Astrocyte (in vitro differentiated cells and primary cell): ENCODE results near the gene ETV6. TPM values are rescaled to one million over a fixed set of nuclear protein-coding genes. Genes with fewer than 3 reads are reported as not detected.

Experiments
- DNase-seq: peaks from one replicate; pipeline ENCODE4 v3.0.0-alpha.2; 2010; ENCODE audit warnings: low read depth
- FAIRE-seq: peaks from 2 replicates; lab custom pipeline; 2011; peaks lifted over from hg19 to GRCh38; lab: Jason Lieb, UNC
- H2AFZ ChIP-seq: 2 replicates; pipeline ENCODE4 v1.6.0; 2012; ENCODE audit warnings: low read depth, low read length, inconsistent platforms
- H3K27ac ChIP-seq: 2 replicates; pipeline ENCODE4 v1.5.1; 2011; ENCODE audit warnings: low read depth, low read length, inconsistent platforms
- H3K27me3 ChIP-seq: 2 replicates; pipeline ENCODE4 v1.6.0; 2011; ENCODE audit warnings: low read length, inconsistent platforms; ENCODE audit not compliant: insufficient read depth
- H3K36me3 ChIP-seq: 2 replicates; pipeline ENCODE4 v1.5.1; 2011; ENCODE audit warnings: low read length, inconsistent platforms; ENCODE audit not compliant: insufficient read depth
- H3K4me1 ChIP-seq: 2 replicates; pipeline ENCODE4 v1.5.1; 2011; ENCODE audit warnings: low read length, inconsistent platforms; ENCODE audit not compliant: insufficient read depth
- H3K4me2 ChIP-seq: 2 replicates; pipeline ENCODE4 v1.6.0; 2012; ENCODE audit warnings: low read length, inconsistent platforms
- H3K4me3 ChIP-seq: 2 replicates; pipeline ENCODE4 v1.5.1; 2011; ENCODE audit warnings: low read depth, mild to moderate bottlenecking, low read length, inconsistent platforms; ENCODE audit not compliant: insufficient read depth
- H3K79me2 ChIP-seq: 2 replicates; pipeline ENCODE4 v1.6.0; 2012; ENCODE audit warnings: mild to moderate bottlenecking, low read length, inconsistent platforms; ENCODE audit not compliant: insufficient read depth
- H3K9ac ChIP-seq: 2 replicates; pipeline ENCODE4 v1.6.0; 2012; ENCODE audit warnings: mild to moderate bottlenecking, low read length, inconsistent platforms
- H3K9me3 ChIP-seq: 2 replicates; pipeline ENCODE4 v1.5.1; 2012; ENCODE audit warnings: low read depth, mild to moderate bottlenecking, low read length, inconsistent platforms; ENCODE audit not compliant: insufficient read depth
- H4K20me1 ChIP-seq: 2 replicates; pipeline ENCODE4 v1.6.0; 2012; ENCODE audit warnings: low read length, inconsistent platforms; ENCODE audit not compliant: insufficient read depth
- H3K27ac Mint-ChIP-seq: one replicate; pipeline ENCODE4 v1.8.0; 2021; ENCODE audit warnings: mild to moderate bottlenecking, mixed read lengths; ENCODE audit not compliant: unreplicated experiment
- H3K27me3 Mint-ChIP-seq: one replicate; pipeline ENCODE4 v1.8.0; 2021; ENCODE audit warnings: low read depth, mixed read lengths; ENCODE audit not compliant: unreplicated experiment
- H3K36me3 Mint-ChIP-seq: one replicate; pipeline ENCODE4 v1.8.0; 2021; ENCODE audit warnings: low read depth, mixed read lengths; ENCODE audit not compliant: unreplicated experiment
- H3K4me1 Mint-ChIP-seq: one replicate; pipeline ENCODE4 v1.8.0; 2021; ENCODE audit warnings: low read depth, mixed read lengths; ENCODE audit not compliant: unreplicated experiment
- H3K4me3 Mint-ChIP-seq: one replicate; pipeline ENCODE4 v1.8.0; 2021; ENCODE audit warnings: mild to moderate bottlenecking, moderate library complexity, mixed read lengths; ENCODE audit not compliant: unreplicated experiment
- H3K9me3 Mint-ChIP-seq: one replicate; pipeline ENCODE4 v1.8.0; 2021; ENCODE audit warnings: mild to moderate bottlenecking, mixed read lengths; ENCODE audit not compliant: unreplicated experiment
- EZH2 ChIP-seq: IDR thresholded peaks from 2 replicates; pipeline ENCODE4 v1.6.1; 2012; ENCODE audit warnings: mild to moderate bottlenecking, low read length, inconsistent platforms; ENCODE audit not compliant: insufficient read depth
- total RNA-seq: library from RNA; stranded (reverse); gene quantifications from 2 replicates; pipeline ENCODE4 v1.2.1, GENCODE V29; 2021
- TF ChIP-seq, protein P1 (sequence below): IDR thresholded peaks from 2 replicates; pipeline ENCODE4 v1.5.1; 2011; ENCODE audit warnings: low read depth, mild to moderate bottlenecking, inconsistent platforms, low read length, moderate library complexity; ENCODE audit not compliant: insufficient read depth

The ETV6 gene
- total RNA-seq, 1 donor from 2014 or later, result 41.2 TPM

GRCh38 chr12:11777451-11777850 is 128.0 kb downstream of the ETV6 start:
- Mint-ChIP-seq H3K36me3 (peaks cover 21% of the 10 kb centered on the region), H3K27me3 (no peaks in the 10 kb centered on the region), H3K9me3 (peaks cover 3% of the 10 kb centered on the region), H3K4me1 (peaks cover 54% of the 10 kb centered on the region), H3K4me3 (no peak overlapping the region), H3K27ac (no peak overlapping the region)
- Histone ChIP-seq H3K4me3 (no peak overlapping the region), H3K4me1 (peaks cover 6% of the 10 kb centered on the region), H3K27ac (no peak overlapping the region), H3K9ac (no peak overlapping the region), H3K36me3 (peaks cover 3% of the 10 kb centered on the region), H3K79me2 (peaks cover 40% of the 10 kb centered on the region), H2AFZ (no peak overlapping the region), H3K27me3 (no peaks in the 10 kb centered on the region), H4K20me1 (peaks cover 14% of the 10 kb centered on the region), H3K9me3 (no peaks in the 10 kb centered on the region), H3K4me2 (no peak overlapping the region)
- TF ChIP-seq, protein P1, sequence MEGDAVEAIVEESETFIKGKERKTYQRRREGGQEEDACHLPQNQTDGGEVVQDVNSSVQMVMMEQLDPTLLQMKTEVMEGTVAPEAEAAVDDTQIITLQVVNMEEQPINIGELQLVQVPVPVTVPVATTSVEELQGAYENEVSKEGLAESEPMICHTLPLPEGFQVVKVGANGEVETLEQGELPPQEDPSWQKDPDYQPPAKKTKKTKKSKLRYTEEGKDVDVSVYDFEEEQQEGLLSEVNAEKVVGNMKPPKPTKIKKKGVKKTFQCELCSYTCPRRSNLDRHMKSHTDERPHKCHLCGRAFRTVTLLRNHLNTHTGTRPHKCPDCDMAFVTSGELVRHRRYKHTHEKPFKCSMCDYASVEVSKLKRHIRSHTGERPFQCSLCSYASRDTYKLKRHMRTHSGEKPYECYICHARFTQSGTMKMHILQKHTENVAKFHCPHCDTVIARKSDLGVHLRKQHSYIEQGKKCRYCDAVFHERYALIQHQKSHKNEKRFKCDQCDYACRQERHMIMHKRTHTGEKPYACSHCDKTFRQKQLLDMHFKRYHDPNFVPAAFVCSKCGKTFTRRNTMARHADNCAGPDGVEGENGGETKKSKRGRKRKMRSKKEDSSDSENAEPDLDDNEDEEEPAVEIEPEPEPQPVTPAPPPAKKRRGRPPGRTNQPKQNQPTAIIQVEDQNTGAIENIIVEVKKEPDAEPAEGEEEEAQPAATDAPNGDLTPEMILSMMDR, result no peak
- TF ChIP-seq EZH2, result no peak
- FAIRE-seq, result no peak
- no peak for DNase-seq

DNA sequence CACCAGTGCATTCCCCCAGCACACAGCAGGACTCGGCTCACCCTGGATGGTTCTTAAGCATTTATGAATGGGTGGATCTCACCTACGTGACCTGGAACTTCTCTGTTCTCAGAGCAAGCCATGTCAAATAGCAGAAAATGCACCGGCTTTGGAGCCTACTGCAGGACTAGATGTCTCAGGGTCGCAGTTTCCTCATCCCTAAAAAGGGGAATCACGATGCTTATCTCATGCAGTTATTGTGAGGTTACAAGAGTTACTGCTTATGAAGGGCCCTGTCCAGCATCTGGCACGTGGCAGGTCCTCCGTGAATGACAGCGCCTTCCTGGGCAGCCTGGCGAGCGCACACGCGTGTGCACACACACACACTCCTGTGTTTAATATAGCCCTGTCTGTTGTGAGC is 128.5 kb downstream of the ETV6 start:
- no peaks in the 10 kb centered on the region for H3K27me3 Mint-ChIP-seq
- H3K9ac ChIP-seq, result no peak overlapping the region
- H4K20me1 ChIP-seq, result peaks cover 16% of the 10 kb centered on the region
- no peak overlapping the region for H3K27ac ChIP-seq
- H3K4me3 Mint-ChIP-seq, result no peak overlapping the region
- H3K79me2 ChIP-seq, result peaks cover 45% of the 10 kb centered on the region
- no peak overlapping the region for H3K27ac Mint-ChIP-seq
- no peak overlapping the region for H3K4me3 ChIP-seq
- no peak overlapping the region for H2AFZ ChIP-seq
- H3K4me2 ChIP-seq, result no peak overlapping the region
- H3K9me3 Mint-ChIP-seq, result peaks cover 3% of the 10 kb centered on the region
- no peak for FAIRE-seq
- H3K4me1 ChIP-seq, result peaks cover 5% of the 10 kb centered on the region
- no peak for TF ChIP-seq EZH2
- TF ChIP-seq, protein P1, result no peak
- H3K36me3 Mint-ChIP-seq, result peaks cover 21% of the 10 kb centered on the region
- peaks cover 55% of the 10 kb centered on the region for H3K4me1 Mint-ChIP-seq
- no peak for DNase-seq
- no peaks in the 10 kb centered on the region for H3K27me3 ChIP-seq
- H3K9me3 ChIP-seq, result no peaks in the 10 kb centered on the region
- H3K36me3 ChIP-seq, result peaks cover 3% of the 10 kb centered on the region

- H3K4me1 Mint-ChIP-seq, result peaks cover 53% of the 10 kb centered on the region
- Histone ChIP-seq H3K9me3 (no peaks in the 10 kb centered on the region), H2AFZ (no peak overlapping the region), H4K20me1 (peaks cover 24% of the 10 kb centered on the region), H3K36me3 (peaks cover 3% of the 10 kb centered on the region), H3K4me3 (no peak overlapping the region), H3K27me3 (no peaks in the 10 kb centered on the region), H3K79me2 (peaks cover 55% of the 10 kb centered on the region), H3K9ac (peak overlapping the region; percentile 31), H3K4me2 (peak overlapping the region; percentile 16), H3K27ac (peak overlapping the region; percentile 50), H3K4me1 (peaks cover 5% of the 10 kb centered on the region)
- no peak for TF ChIP-seq EZH2
- TF ChIP-seq, protein P1, result no peak
- no peaks in the 10 kb centered on the region for H3K27me3 Mint-ChIP-seq
- DNase-seq (peak; percentile 85), FAIRE-seq (peak; percentile 13)
- H3K27ac Mint-ChIP-seq, result peak overlapping the region; percentile 82
- peak overlapping the region; percentile 10 for H3K4me3 Mint-ChIP-seq
- peaks cover 13% of the 10 kb centered on the region for H3K36me3 Mint-ChIP-seq
- H3K9me3 Mint-ChIP-seq, result no peaks in the 10 kb centered on the region
Measured at GRCh38 chr12:11778713-11779685, 129.5 kb downstream of the ETV6 start.
